Ascending aorta (tissue), 2 donors: ENCODE results near the gene NKAIN2. TPM values are rescaled to one million over a fixed set of nuclear protein-coding genes. Genes with fewer than 3 reads are reported as not detected.

Experiments
- DNase-seq, 2 donors: peaks; one replicate each; pipeline ENCODE4 v3.0.0-alpha.2; 2019; ENCODE audit warnings: low spot score in 2 of 2
- H3K27ac ChIP-seq, 2 donors: fragments of 200-600 bp; sonication (generic); one replicate each; pipeline ENCODE4 v1.5.1; 2016 to 2017; ENCODE audit warnings: mild to moderate bottlenecking in 1 of 2
- H3K27me3 ChIP-seq: fragments of 200-600 bp; sonication (generic); one replicate; pipeline ENCODE4 v1.5.1; 2017
- H3K36me3 ChIP-seq, 2 donors: fragments of 200-600 bp; sonication (generic); one replicate each; pipeline ENCODE4 v1.5.1; 2016
- H3K4me1 ChIP-seq, 2 donors: fragments of 200-600 bp; sonication (generic); one replicate each; pipeline ENCODE4 v1.5.1; 2016 to 2017; ENCODE audit warnings: mild to moderate bottlenecking in 1 of 2
- H3K4me3 ChIP-seq, 2 donors: fragments of 200-600 bp; sonication (generic); one replicate each; pipeline ENCODE4 v1.5.1; 2016 to 2017; ENCODE audit warnings: mild to moderate bottlenecking in 1 of 2
- H3K9me3 ChIP-seq, 2 donors: fragments of 200-600 bp; sonication (generic); one replicate each; pipeline ENCODE4 v1.5.1; 2016
- CTCF ChIP-seq, 3 experiments: fragments of 200-600 bp in 2 of 3; fragments of 450-650 bp in 1 of 3; sonication (generic) in 2 of 3; IDR thresholded peaks; one replicate each; pipeline ENCODE4 v1.5.1; 2016 to 2019; ENCODE audit warnings: antibody characterized with exemption in 3 of 3, mild to moderate bottlenecking in 1 of 3, moderate library complexity in 1 of 3
- intact Hi-C: fragments of 100-400 bp; cut with DNase I; formaldehyde crosslinking; loops from one replicate; pipeline ENCODE4 v1.15.1; 2023
- total RNA-seq: library from RNA; depleted of rRNA; stranded (reverse); fragments of >200 nt; gene quantifications from one replicate; pipeline ENCODE4 v1.1.0, GENCODE V29; 2016

The NKAIN2 gene
- total RNA-seq, 1 donor from 2014 or later, result 0.11 TPM

DNA sequence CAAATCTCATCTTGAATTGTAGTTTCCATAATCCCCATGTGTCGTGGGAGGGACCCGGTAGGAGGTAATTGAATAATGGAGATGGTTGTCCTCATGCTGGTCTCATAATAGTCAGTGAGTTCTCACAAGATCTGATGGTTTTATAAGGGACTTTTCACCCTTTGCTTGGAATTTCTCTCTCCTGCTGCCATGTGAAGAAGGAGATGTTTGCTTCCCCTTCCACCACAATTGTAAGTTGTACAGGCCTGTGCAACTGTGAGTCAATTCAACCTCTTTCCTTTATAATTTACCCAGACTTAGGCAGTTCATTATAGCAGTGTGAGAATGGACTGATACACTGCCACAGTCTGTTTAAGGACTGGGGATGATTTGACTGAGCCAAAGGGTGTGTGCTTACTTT, 44.7 kb downstream of the NKAIN2 start:
- Histone ChIP-seq H3K9me3 (no peaks in the 10 kb centered on the region), H3K4me1 (no peaks in the 10 kb centered on the region), H3K4me3 (no peak overlapping the region), H3K27me3 (no peaks in the 10 kb centered on the region), H3K27ac (no peak overlapping the region), H3K36me3 (no peaks in the 10 kb centered on the region)
- TF ChIP-seq CTCF (IDR thresholded peaks at IDR 0.05), result no peak
- DNase-seq, result no peak
- intact Hi-C loops, result no loop called here

DNA sequence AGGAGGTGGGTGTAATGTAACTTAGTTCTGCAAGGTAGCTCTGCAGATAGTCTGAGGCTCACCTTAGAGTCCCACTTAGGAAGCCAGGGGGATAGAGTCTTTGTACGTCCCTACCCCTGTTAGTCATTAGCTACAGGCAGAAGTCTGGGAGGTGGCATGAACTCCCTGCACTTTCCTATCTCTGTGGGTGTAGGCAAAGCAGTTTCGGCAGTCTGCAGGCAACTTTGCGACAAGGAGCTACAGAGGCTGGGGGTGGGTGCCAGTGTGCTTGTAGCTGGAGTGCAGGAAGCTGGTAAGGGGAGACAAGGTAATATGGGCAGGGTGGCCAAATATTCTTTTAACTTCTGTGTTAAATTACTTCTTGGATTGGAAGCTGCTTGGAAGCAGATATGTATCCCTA, 45.7 kb downstream of the NKAIN2 start:
- Histone ChIP-seq H3K9me3 (no peaks in the 10 kb centered on the region), H3K27ac (no peak overlapping the region), H3K27me3 (no peaks in the 10 kb centered on the region), H3K4me1 (no peaks in the 10 kb centered on the region), H3K4me3 (no peak overlapping the region), H3K36me3 (no peaks in the 10 kb centered on the region)
- intact Hi-C loops, result no loop called here
- TF ChIP-seq CTCF (IDR thresholded peaks at IDR 0.05), result no peak
- DNase-seq, result no peak

- TF ChIP-seq CTCF (IDR thresholded peaks at IDR 0.05), result no peak
- no peak overlapping the region for H3K4me3 ChIP-seq
- H3K36me3 ChIP-seq, result no peaks in the 10 kb centered on the region
- H3K27me3 ChIP-seq, result no peaks in the 10 kb centered on the region
- H3K4me1 ChIP-seq, result no peaks in the 10 kb centered on the region
- no peak for DNase-seq
- intact Hi-C loops, result no loop called here
- H3K9me3 ChIP-seq, result no peaks in the 10 kb centered on the region
- no peak overlapping the region for H3K27ac ChIP-seq
Observed at GRCh38 chr6:123850555-123850954, 46.9 kb downstream of the NKAIN2 start.

DNA sequence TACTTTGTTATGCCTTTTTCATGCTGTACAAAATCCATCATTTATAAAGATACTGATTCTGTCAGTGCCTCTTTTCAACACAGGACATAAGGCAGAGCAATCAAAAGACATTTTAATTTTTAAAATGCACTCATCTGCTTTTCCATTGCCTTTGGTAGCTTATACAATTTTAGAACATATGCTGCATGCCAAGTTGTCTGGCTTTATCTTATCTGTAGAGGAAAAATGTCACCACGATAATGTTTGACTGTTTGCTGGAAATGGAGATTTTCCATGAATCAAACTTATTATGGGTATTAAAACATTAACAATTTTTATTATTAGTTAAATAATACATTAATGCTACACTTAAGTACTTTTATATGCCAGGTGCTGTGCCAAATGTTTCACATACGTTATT, 50.5 kb downstream of the NKAIN2 start:
- no peak overlapping the region for H3K27ac ChIP-seq

GRCh38 chr6:123855506-123855905, 51.8 kb downstream of the NKAIN2 start:
- H3K36me3 ChIP-seq, result no peaks in the 10 kb centered on the region
- no peak for DNase-seq
- intact Hi-C loops, result no loop called here
- no peak overlapping the region for H3K27ac ChIP-seq
- no peaks in the 10 kb centered on the region for H3K4me1 ChIP-seq
- no peaks in the 10 kb centered on the region for H3K27me3 ChIP-seq
- TF ChIP-seq CTCF (IDR thresholded peaks at IDR 0.05), result no peak
- no peak overlapping the region for H3K4me3 ChIP-seq
- H3K9me3 ChIP-seq, result no peaks in the 10 kb centered on the region

More for the DNA sequence above, 50.5 kb downstream of the NKAIN2 start:
- intact Hi-C loops, result no loop called here
- H3K36me3 ChIP-seq, result no peaks in the 10 kb centered on the region
- no peaks in the 10 kb centered on the region for H3K27me3 ChIP-seq
- H3K4me1 ChIP-seq, result no peaks in the 10 kb centered on the region
- H3K9me3 ChIP-seq, result no peaks in the 10 kb centered on the region
- no peak overlapping the region for H3K4me3 ChIP-seq
- no peak for TF ChIP-seq CTCF (IDR thresholded peaks at IDR 0.05)
- DNase-seq, result no peak

DNA sequence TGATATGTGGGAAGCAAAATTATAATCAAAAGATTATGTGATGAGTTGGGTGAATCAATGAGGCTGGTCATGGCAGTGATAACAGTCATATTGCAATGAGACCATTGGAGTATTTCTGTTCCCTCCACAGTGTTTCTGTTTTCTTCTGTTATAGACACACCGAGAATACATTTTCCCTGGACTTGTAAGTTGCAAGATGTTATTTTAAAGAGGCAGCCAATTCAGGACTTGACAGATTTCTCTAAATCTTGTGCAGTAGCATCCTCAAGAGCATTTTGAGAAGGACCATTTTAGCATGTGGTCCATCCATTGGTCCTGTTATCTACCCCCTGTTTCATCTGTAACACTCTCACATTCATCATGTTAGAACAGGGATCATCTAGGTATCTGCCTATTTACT, 55.6 kb downstream of the NKAIN2 start:
- intact Hi-C loops, result no loop called here
- Histone ChIP-seq H3K4me1 (no peaks in the 10 kb centered on the region), H3K4me3 (no peak overlapping the region), H3K27me3 (no peaks in the 10 kb centered on the region), H3K27ac (no peak overlapping the region), H3K36me3 (no peaks in the 10 kb centered on the region), H3K9me3 (no peaks in the 10 kb centered on the region)
- no peak for TF ChIP-seq CTCF (IDR thresholded peaks at IDR 0.05)
- DNase-seq, result no peak
